A673 (cell line): ENCODE results near the gene CD300LF.

Experiments
- EZH2 ChIP-seq: fragments of 200-600 bp; sonication (generic); IDR thresholded peaks from 2 replicates; pipeline ENCODE4 v1.6.1; 2017; ENCODE audit warnings: borderline replicate concordance, low read depth, mild to moderate bottlenecking, mixed read lengths, antibody characterized with exemption, low read length; ENCODE audit not compliant: poor library complexity, severe bottlenecking
- TF ChIP-seq, protein P1 (sequence below): fragments of 300-800, 200-600 bp; sonication (generic); conservative IDR thresholded peaks from 2 replicates; pipeline ENCODE4 v1.5.1; 2017; ENCODE audit warnings: low read depth, mild to moderate bottlenecking, antibody characterized with exemption, low read length, moderate library complexity, mixed read lengths

DNA sequence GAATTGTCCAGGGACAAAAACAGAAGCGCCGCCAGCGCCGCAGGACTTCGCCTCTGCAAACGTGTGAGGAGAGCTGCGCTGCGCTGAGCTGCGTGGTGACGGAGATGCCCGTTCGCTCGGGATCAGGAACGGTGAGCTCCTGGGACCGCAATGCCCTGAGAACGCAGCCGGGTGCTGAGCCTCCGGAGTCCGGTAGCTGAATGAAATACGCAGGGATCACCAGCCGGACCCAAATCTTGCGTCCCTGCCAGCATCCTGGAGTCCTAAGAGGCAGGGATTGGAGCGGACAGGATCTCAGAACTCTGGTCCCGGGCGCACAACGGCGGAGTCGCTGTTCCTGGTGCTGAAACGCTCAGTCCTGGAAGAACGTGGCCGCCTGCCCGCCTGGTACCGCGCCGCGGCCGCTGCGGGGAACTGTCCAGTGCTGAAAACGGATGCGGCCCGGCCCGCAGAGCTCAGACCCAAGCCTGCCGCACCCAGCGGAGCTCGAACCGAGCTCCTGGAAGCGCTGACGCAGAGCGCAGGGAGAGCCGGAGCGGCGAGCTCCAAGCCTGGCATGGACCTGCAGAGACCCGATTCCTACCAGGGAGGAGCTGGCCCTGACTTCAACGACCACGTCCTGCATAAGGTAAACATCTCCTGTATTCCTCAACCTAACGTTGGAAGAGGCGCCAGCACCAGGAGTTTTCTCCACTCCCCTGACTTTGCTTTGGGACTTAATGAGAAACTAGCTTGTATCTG lies 41.5 kb downstream of the CD300LF start:
- TF ChIP-seq, protein P1, sequence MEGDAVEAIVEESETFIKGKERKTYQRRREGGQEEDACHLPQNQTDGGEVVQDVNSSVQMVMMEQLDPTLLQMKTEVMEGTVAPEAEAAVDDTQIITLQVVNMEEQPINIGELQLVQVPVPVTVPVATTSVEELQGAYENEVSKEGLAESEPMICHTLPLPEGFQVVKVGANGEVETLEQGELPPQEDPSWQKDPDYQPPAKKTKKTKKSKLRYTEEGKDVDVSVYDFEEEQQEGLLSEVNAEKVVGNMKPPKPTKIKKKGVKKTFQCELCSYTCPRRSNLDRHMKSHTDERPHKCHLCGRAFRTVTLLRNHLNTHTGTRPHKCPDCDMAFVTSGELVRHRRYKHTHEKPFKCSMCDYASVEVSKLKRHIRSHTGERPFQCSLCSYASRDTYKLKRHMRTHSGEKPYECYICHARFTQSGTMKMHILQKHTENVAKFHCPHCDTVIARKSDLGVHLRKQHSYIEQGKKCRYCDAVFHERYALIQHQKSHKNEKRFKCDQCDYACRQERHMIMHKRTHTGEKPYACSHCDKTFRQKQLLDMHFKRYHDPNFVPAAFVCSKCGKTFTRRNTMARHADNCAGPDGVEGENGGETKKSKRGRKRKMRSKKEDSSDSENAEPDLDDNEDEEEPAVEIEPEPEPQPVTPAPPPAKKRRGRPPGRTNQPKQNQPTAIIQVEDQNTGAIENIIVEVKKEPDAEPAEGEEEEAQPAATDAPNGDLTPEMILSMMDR, result no peak
- no peak for TF ChIP-seq EZH2
